NCI-H1092 (cell line): ENCODE results near the gene PCDHGA1.

Experiments used
- DNase-seq: peaks from one replicate; lab custom pipeline; 2025; lab: John Stamatoyannopoulos, UW

PCDHGA1 gene

GRCh38 chr5:141514330-141515133 lies 184.2 kb downstream of the PCDHGA1 start:
- no peak for DNase-seq

- no peak for DNase-seq
Measured at GRCh38 chr5:141515141-141515540, 184.8 kb downstream of the PCDHGA1 start.

GRCh38 chr5:141515946-141516671 lies 185.8 kb downstream of the PCDHGA1 start:
- no peak for DNase-seq

- DNase-seq = no peak
Measured at GRCh38 chr5:141516672-141517025, 186.3 kb downstream of the PCDHGA1 start.

- no peak for DNase-seq
Measured at GRCh38 chr5:141517312-141517711, 187.0 kb downstream of the PCDHGA1 start.

GRCh38 chr5:141517880-141518617 lies 187.7 kb downstream of the PCDHGA1 start:
- no peak for DNase-seq

GRCh38 chr5:141518618-141519015 lies 188.3 kb downstream of the PCDHGA1 start:
- no peak for DNase-seq

- no peak for DNase-seq
Measured at GRCh38 chr5:141519605-141520565, 189.6 kb downstream of the PCDHGA1 start.

GRCh38 chr5:141521244-141521781 lies 191.0 kb downstream of the PCDHGA1 start:
- DNase-seq = no peak

GRCh38 chr5:141522301-141522700 lies 192.0 kb downstream of the PCDHGA1 start:
- DNase-seq = no peak

GRCh38 chr5:141523991-141524390 lies 193.7 kb downstream of the PCDHGA1 start:
- no peak for DNase-seq

GRCh38 chr5:141524604-141525597 lies 194.6 kb downstream of the PCDHGA1 start:
- DNase-seq = peak; percentile 60

- DNase-seq = no peak
Measured at GRCh38 chr5:141525653-141526052, 195.3 kb downstream of the PCDHGA1 start.

GRCh38 chr5:141527426-141527825 lies 197.1 kb downstream of the PCDHGA1 start:
- DNase-seq = no peak

- DNase-seq = no peak
Measured at GRCh38 chr5:141528291-141528984, 198.1 kb downstream of the PCDHGA1 start.

GRCh38 chr5:141529002-141529401 lies 198.7 kb downstream of the PCDHGA1 start:
- no peak for DNase-seq

GRCh38 chr5:141529873-141530272 lies 199.6 kb downstream of the PCDHGA1 start:
- DNase-seq = no peak

GRCh38 chr5:141532726-141533125 lies 202.4 kb downstream of the PCDHGA1 start:
- DNase-seq = no peak

GRCh38 chr5:141533897-141534296 lies 203.6 kb downstream of the PCDHGA1 start:
- DNase-seq = no peak
